ENCODE measurements around the gene KRTAP9-7.

KRTAP9-7 gene

DNA sequence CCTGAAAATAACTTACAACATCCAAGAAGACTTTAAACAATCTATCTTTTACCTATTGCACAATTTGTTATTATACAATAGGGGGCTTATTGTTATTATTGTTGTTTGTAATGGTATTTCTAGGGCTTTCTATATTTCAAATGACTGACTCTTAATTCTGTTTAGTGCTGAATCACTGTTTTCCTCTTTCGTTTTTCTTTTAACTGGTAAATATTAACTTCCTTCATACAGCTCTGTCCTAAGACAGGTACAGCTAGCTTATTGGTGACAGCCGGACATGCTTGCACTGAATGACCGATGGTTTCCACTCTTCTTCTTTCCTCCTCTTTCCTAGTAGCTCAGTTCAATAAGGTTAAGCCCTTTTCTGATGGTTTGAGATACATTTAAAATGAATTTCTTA is 11.6 kb downstream of the KRTAP9-7 start:
- Histone ChIP-seq H3K9ac (ENCODE audit: low read length) (no peak overlapping the region), H3K36me3 (replicated peaks; ENCODE audit: low read depth, low read length) (no peaks in the 10 kb centered on the region), H3K4me3 (ENCODE audit: low read length) (no peak overlapping the region), H3K4me1 (ENCODE audit: low read length) (no peaks in the 10 kb centered on the region), H4K20me1 (ENCODE audit: insufficient read depth, low read length) (no peaks in the 10 kb centered on the region), H2AFZ (ENCODE audit: low read depth, low read length) (no peak overlapping the region), H3K27me3 (ENCODE audit: low read depth, low read length) (peaks cover 55% of the 10 kb centered on the region), H3K4me2 (ENCODE audit: low read length) (no peak overlapping the region), H3K9me3 (ENCODE audit: insufficient read depth, low read length) (no peaks in the 10 kb centered on the region), H3K79me2 (ENCODE audit: low read length) (no peaks in the 10 kb centered on the region), H3K27ac (ENCODE audit: low read length) (no peak overlapping the region)
- no peak for TF ChIP-seq EZH2phosphoT487 (IDR thresholded peaks at IDR 0.05; ENCODE audit: low read depth)
- TF ChIP-seq, protein P1, sequence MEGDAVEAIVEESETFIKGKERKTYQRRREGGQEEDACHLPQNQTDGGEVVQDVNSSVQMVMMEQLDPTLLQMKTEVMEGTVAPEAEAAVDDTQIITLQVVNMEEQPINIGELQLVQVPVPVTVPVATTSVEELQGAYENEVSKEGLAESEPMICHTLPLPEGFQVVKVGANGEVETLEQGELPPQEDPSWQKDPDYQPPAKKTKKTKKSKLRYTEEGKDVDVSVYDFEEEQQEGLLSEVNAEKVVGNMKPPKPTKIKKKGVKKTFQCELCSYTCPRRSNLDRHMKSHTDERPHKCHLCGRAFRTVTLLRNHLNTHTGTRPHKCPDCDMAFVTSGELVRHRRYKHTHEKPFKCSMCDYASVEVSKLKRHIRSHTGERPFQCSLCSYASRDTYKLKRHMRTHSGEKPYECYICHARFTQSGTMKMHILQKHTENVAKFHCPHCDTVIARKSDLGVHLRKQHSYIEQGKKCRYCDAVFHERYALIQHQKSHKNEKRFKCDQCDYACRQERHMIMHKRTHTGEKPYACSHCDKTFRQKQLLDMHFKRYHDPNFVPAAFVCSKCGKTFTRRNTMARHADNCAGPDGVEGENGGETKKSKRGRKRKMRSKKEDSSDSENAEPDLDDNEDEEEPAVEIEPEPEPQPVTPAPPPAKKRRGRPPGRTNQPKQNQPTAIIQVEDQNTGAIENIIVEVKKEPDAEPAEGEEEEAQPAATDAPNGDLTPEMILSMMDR (IDR thresholded peaks at IDR 0.05; ENCODE audit: low read depth, low read length), result no peak

DNA sequence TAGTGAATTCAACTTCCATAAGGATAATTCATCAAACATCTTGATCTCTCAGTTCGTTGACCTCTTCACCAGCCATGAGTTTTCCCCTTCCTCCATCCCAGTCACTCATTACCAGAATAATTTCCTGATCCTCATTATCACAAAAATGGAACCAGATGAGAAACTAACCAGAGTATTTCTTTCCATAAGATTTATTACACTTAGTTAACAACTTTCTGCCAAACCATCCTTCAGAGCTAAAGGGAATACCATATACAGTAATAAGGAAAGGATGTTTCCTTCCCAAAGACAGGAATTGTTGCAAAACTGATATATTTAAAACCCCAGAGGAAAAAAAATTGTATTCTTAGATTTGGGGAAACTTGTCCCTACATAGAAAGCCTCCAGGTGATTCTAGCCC is 18.5 kb downstream of the KRTAP9-7 start:
- no peaks in the 10 kb centered on the region for H3K9me3 ChIP-seq (ENCODE audit: insufficient read depth, low read length)
- no peaks in the 10 kb centered on the region for H3K36me3 ChIP-seq (replicated peaks; ENCODE audit: low read depth, low read length)
- no peak overlapping the region for H3K4me3 ChIP-seq (ENCODE audit: low read length)
- H3K9ac ChIP-seq (ENCODE audit: low read length), result no peak overlapping the region
- no peak for TF ChIP-seq EZH2phosphoT487 (IDR thresholded peaks at IDR 0.05; ENCODE audit: low read depth)
- TF ChIP-seq, protein P1 (IDR thresholded peaks at IDR 0.05; ENCODE audit: low read depth, low read length), result no peak
- H2AFZ ChIP-seq (ENCODE audit: low read depth, low read length), result no peak overlapping the region
- H3K4me1 ChIP-seq (ENCODE audit: low read length), result no peaks in the 10 kb centered on the region
- no peak overlapping the region for H3K27ac ChIP-seq (ENCODE audit: low read length)
- H3K27me3 ChIP-seq (ENCODE audit: low read depth, low read length), result peaks cover 22% of the 10 kb centered on the region
- no peaks in the 10 kb centered on the region for H4K20me1 ChIP-seq (ENCODE audit: insufficient read depth, low read length)
- H3K4me2 ChIP-seq (ENCODE audit: low read length), result no peak overlapping the region
- H3K79me2 ChIP-seq (ENCODE audit: low read length), result no peaks in the 10 kb centered on the region

- H3K9me3 ChIP-seq (ENCODE audit: insufficient read depth, low read length), result no peaks in the 10 kb centered on the region
- no peak overlapping the region for H3K4me3 ChIP-seq (ENCODE audit: low read length)
- no peak overlapping the region for H3K9ac ChIP-seq (ENCODE audit: low read length)
- H2AFZ ChIP-seq (ENCODE audit: low read depth, low read length), result no peak overlapping the region
- H3K36me3 ChIP-seq (replicated peaks; ENCODE audit: low read depth, low read length), result no peaks in the 10 kb centered on the region
- H3K79me2 ChIP-seq (ENCODE audit: low read length), result no peaks in the 10 kb centered on the region
- H3K27ac ChIP-seq (ENCODE audit: low read length), result no peak overlapping the region
- H3K4me1 ChIP-seq (ENCODE audit: low read length), result no peaks in the 10 kb centered on the region
- TF ChIP-seq EZH2phosphoT487 (IDR thresholded peaks at IDR 0.05; ENCODE audit: low read depth), result no peak
- H3K4me2 ChIP-seq (ENCODE audit: low read length), result no peak overlapping the region
- H3K27me3 ChIP-seq (ENCODE audit: low read depth, low read length), result peaks cover 19% of the 10 kb centered on the region
- no peaks in the 10 kb centered on the region for H4K20me1 ChIP-seq (ENCODE audit: insufficient read depth, low read length)
Observed at GRCh38 chr17:41296846-41297245, 21.3 kb downstream of the KRTAP9-7 start.

GRCh38 chr17:41298458-41299135 is 23.1 kb downstream of the KRTAP9-7 start:
- H3K4me3 ChIP-seq (ENCODE audit: low read length), result no peak overlapping the region
- H2AFZ ChIP-seq (ENCODE audit: low read depth, low read length), result no peak overlapping the region
- TF ChIP-seq, protein P1 (IDR thresholded peaks at IDR 0.05; ENCODE audit: low read depth, low read length), result no peak
- no peak for TF ChIP-seq EZH2phosphoT487 (IDR thresholded peaks at IDR 0.05; ENCODE audit: low read depth)
- H3K9ac ChIP-seq (ENCODE audit: low read length), result no peak overlapping the region
- H3K4me2 ChIP-seq (ENCODE audit: low read length), result no peak overlapping the region
- no peaks in the 10 kb centered on the region for H3K4me1 ChIP-seq (ENCODE audit: low read length)
- peaks cover 18% of the 10 kb centered on the region for H3K27me3 ChIP-seq (ENCODE audit: low read depth, low read length)
- H4K20me1 ChIP-seq (ENCODE audit: insufficient read depth, low read length), result no peaks in the 10 kb centered on the region
- H3K36me3 ChIP-seq (replicated peaks; ENCODE audit: low read depth, low read length), result no peaks in the 10 kb centered on the region
- no peaks in the 10 kb centered on the region for H3K79me2 ChIP-seq (ENCODE audit: low read length)
- no peaks in the 10 kb centered on the region for H3K9me3 ChIP-seq (ENCODE audit: insufficient read depth, low read length)
- no peak overlapping the region for H3K27ac ChIP-seq (ENCODE audit: low read length)
